Stimulated activated CD4-positive, alpha-beta T cell treated with anti-CD3 and anti-CD28 coated beads, Interleukin-1b, Interleukin-23, amount 100 ng/mL, for 48 hours (primary cell): ENCODE measurements around the gene SH3BP1.
"Not testable (repeated sequence)": the region's sequence is repeated elsewhere in the genome, so short reads cannot be mapped to it uniquely, and the experiment has no call there.

Experiments used
- DNase-seq: peaks from one replicate; pipeline ENCODE4 v3.0.0-alpha.2; 2020

SH3BP1 gene

DNA sequence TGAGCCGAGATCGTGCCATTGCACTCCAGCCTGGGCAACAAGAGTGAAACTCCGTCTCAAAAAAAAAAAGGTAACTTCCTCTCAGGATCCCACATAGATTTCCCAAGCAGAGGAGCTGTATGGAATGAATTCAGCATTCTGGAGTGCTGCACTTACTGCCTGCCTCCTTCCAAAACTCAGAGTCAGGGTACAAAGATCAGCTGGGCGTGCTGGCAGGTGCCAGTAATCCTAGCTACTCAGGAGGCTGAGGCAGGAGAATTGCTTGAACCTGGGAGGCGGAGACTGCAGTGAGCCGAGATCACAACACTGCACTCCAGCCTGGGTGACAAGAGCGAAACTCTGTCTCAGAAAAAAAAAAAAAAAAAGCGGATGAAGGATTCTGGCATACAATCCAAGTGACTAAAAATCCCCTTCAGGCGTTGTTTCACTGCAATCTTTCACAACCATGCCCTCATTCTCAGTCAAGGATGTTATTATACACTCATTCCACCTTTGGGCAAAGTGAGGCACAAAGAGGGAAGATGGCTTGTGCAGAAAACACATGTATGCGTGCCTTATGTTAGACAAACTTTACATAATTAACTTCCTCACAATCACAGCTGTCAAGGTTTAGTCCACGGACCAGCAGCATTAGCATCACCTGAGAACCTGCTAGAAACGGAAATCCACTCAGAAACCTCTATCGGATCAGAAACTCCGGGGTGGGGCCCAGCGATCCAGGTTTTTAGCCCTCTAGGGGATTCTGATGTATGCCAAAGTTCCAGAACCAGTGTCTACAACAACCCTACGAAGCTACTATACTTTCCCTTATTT lies 45.5 kb downstream of the SH3BP1 start:
- no peak for DNase-seq

DNA sequence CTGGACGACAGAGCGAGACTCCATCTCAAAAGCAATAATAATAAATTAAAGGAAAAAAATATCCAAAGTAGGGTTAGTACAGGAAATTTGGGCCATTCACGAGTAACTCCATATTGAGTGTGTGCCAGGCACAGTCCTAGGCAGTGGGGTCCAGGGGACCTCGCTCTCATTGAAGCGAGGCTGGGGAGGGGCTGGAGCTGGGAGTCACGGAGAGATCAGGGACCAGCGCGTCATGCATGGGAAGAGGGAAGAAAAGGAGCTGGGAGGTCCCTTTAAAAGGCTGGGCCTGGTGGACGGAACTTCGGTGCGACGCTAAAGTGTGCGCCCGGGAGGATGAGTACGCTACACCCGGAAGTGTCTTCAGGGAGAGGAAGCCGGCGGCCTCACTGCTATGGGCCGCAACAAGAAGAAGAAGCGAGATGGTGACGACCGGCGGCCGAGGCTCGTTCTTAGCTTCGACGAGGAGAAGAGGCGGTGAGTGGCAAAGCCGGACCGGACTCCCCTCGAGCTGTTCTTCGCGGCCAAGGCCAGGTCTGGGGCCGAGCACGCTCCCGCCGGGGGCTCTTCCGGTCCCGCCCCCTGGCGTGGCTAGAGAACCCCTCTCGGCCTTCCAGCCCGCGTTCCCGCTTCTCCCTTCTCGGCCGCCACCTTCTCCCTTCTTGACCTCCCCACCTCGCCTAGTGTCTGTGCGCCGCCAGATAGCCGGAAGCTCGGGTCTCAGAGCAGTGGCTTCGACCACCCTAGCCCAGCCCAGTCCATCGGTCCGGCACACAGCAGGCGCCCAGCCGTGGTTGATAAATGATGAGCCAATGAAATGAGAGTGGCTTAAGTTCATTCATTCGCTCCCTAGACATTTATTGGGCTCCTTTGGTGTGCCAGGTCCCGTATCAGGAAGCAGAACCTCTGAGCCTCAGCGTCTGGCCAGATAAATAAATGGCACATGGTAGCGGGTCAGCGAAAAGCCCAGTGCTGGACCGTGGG lies 46.8 kb downstream of the SH3BP1 start, which contains the start of gene NOL12:
Gene NOL12, plus strand, starts transcription at position 342 of the 981 bp plus-strand sequence. Its CDS starts 50 bp downstream, at position 392.
- peak; percentile 75 for DNase-seq

DNA sequence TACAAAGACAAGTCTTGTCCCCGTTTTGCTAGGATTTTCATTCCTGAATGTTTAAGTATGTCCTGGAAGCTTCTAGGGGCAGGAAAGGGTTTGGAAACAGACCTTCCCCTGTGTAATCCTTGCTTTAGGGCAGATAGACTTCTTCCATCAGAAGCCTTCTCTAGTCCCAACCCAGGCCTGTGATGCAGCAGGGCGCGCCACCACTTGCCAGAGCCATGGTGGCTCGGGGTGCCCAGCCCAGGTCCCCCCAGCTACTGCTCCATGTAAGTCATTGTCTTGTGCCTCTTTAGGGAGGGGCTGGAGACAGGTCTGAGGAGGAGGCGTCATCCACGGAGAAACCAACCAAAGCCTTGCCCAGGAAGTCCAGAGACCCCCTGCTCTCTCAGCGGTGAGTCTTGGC lies 50.9 kb downstream of the SH3BP1 start:
- no peak for DNase-seq

DNA sequence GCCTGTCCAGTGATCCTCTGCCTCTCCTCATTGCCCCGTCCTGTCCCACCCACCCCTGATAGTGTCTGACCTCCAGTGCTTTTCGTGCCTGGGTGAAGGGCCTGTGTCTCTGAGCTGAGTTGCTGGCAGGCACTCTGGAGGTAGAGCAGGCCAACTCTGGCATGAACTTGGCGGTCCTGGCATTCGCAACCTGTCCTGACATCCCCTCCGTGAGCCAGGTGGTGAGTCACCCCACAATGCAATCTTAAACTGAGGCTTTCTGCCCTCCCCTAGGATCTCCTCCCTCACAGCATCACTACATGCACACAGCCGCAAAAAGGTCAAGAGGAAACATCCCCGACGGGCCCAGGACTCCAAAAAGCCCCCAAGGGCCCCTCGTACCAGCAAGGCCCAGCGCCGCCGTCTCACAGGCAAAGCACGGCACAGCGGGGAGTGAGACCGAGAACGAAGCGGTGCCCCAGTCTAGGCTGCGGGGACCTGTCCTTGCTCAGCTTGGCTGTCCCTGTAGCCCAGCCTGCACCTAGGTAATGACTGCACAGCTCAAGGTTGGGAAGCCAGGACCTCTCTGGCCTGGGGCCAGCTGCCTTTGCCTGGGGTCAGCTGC lies 51.5 kb downstream of the SH3BP1 start:
- DNase-seq = no peak

DNA sequence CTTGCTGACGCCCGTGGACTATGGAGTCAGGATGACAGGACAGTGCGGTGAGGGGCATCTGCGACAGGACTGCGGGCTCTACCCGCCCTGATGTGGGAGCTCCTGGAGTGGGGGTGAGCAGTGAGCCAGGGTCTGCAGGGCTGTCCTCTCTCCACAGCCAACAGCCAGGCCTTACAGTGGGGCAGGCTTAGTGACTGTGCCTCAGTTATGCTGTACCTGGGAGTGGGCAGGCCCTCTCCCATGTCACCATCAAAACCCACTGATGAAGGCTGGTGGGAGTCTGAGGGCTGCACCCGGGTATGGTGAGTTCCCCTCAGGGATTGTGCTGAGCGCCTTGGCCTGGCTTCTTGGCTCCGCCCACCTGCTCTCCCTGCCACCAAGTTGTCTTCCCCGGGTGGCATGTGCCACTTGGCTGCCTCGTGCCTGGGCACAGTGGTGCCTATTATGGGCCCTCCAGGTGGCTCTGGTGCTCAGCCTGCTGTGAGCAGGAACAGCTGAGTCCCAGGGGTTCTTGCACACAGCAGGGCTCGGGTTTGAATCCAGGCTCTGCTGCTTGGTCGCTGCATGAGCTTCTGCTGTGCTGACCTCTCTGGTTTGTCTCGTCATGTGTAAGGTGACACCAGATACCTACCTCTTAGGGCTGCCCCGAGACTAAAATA lies 53.3 kb downstream of the SH3BP1 start:
- no peak for DNase-seq

DNA sequence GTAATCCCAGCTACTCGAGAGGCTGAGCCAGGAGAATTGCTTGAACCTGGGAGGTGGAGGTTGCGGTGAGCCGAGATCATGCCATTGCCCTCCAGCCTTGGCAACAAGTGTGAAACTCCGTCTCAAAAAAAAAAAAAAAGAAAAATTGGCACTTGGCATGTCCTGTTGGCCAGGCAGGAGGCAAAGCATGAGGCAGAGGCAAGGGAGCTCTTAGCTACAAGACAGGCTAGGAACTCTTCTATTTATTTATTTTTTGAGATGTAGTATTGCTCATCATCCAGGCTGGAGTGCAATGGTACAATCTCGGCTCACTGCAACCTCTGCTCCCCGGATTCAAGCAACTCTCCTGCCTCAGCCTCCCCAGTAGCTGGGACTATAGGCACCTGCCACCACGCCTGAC lies 54.7 kb downstream of the SH3BP1 start:
- not testable (repeated sequence) for DNase-seq

DNA sequence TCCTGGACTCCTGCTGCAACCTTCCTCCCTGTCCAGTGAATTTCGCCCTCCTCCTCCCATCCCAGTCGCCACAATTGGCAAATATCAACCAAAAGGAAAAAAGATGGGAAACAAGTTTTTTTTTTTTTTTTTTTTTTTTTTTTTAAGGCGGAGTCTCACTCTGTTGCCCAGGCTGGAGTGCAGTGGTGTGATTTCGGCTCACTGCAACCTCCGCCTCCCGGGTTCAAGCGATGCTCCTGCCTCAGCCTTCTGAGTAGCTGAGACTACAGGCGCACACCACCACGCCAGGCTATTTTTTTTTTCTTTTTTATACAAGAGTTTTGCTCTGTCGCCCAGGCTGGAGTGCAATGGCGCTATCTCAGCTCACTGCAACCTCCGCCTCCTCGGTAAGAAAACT lies 56.8 kb downstream of the SH3BP1 start:
- not testable (repeated sequence) for DNase-seq

DNA sequence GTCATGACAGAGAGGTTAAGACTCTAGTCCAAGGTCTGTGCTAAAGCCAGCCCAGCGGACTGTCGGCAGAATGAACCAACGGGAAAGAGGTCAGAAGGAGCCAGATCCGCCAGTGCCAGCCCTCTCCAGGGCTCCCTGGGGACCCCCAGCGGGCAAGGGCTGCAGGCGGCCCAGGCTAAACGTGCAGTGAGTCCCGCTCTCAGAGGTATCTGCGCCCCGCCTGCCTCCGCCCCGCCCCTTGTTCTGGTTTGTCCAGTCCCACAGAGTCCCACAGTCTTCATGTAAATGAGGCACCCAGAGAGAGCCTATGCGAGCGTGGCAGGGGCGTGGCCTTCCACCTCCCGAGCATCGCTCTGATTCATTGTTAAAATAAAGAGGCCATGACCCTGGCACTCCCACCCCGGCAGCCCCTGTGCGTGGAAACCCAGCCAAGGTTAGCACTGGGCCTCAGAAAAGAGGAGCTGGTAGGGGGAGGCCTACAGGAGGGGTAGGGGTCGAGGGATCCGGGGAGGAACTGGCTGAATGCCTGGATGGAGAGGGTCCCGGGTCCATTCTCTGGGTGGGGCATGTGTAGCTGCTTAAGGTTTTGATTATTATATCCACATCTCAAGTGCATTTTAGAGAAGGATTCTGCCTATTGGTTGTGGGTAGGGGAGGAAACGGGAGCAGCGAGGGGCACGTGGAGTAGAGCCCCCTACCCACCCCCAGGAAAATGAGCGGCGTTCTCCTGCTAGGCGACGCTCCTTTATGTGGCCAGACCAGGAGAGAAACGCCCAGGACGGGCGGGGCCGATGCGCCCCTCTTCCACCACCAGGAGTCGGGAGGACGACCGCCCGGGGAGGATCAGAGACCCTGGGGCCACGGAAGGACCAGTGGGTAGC lies 57.4 kb downstream of the SH3BP1 start, which contains the start of gene TRIOBP:
Gene TRIOBP, plus strand, starts transcription at position 392 of the 881 bp plus-strand sequence. CDS start 4,318 bp downstream, outside the sequence.
- peak; percentile 92 for DNase-seq

DNA sequence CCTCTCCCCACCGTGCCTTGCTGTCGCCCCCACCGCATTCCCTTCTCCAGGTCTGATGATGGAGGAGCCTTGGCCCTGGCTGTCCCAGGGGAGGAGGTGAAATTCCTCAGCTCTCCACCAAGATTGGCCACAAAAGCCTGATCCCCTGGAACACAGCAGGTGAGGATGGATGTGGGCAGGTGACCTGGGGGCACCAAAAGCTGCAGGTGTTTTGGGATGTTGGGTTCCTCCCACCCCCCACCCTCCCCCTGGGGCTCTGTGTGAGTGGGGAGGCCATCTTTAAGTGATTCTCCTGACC lies 58.0 kb downstream of the SH3BP1 start:
- no peak for DNase-seq

DNA sequence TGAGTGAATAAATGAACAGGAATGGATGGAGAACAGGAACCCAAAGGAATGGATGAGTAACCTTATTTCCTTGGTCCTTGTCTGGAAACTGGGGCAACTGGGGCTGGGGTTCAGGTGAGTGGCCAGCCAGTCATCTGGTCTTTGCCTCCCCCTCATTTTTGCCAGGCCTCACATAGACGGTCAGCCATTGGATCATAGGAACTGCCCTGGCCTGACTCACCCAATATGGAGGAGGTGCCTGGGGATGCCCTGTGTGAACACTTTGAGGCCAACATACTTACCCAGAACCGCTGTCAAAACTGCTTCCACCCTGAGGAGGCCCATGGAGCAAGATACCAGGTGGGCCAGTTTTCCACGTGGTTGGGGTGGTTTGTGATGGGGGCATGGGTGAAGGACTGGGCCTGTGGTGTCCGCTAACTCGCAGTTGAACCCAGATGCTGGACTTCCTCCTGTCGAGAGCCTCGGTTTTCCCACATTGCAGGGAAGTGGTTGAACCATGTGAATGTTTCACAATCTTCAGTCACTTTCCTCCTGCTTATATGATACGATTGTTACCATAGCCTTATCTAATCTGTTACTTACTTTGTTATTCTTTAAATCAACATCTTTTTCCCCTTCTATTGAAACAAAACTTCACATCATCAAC lies 61.8 kb downstream of the SH3BP1 start:
- no peak for DNase-seq

DNA sequence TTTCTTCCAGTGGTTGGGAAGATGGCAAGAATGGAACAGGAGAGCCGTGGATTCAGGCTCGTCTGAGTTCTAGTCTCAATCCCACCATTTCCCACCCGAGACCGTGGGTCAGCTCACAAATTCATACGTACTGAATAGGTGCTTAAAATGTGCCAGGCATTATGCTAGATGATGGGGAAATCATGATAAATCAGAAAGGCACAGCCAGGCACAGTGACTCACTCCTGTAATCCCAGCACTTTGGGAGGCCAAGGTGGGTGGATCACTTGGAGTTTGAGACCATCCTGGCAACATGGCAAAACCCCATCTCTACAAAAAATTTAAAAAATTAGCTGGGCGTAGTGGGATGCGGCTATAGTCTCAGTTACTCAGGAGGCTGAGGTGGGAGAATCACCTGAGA lies 64.4 kb downstream of the SH3BP1 start:
- no peak for DNase-seq

DNA sequence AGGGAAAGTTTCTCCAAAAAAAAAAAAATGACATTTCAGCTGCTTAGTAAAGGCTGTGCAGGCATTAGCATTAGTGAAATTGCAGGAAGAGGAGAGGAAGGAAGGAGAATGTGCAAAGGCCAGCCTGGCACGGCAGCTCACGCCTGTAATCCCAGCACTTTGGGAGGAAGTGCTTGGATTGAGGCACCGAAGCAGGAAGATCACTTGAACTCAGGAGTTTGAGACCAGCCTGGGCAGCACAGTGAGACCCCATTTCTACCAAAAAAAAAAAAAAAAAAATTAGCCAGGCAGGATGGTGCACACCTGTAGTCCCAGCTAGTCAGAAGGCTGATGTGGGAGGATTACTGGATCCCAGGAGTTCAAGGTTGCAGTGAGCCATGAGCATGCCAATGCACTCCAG lies 65.2 kb downstream of the SH3BP1 start:
- no peak for DNase-seq

DNA sequence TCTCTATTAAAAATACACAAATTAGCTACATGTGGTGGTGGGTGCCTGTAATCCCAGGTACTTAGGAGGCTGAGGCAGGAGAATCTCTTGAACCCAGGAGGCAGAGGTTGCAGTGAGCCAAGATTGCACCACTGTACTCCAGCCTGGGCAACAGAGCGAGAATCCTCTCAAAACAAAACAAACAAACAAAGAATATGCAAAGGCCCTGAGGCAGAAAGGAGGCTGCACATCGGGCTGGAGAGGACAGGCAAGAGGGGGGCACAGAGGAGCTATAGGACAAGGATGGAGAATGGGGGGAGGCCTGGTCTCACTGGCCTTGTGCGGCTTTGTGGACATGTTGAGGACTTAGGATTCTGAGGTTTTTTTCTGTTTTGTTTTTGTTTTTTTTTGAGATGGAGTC lies 65.7 kb downstream of the SH3BP1 start:
- DNase-seq = no peak
